ENCODE measurements around the gene MYOT. TPM values are rescaled to one million over a fixed set of nuclear protein-coding genes. Genes with fewer than 3 reads are reported as not detected.
"Not testable (repeated sequence)": the region's sequence is repeated elsewhere in the genome, so short reads cannot be mapped to it uniquely, and the experiment has no call there.

Gene MYOT
- total RNA-seq, 1 donor from 2014 or later: not detected

- Mint-ChIP-seq H3K27me3 (no peaks in the 10 kb centered on the region), H3K4me1 (ENCODE audit: low read depth) (no peaks in the 10 kb centered on the region), H3K36me3 (ENCODE audit: insufficient read depth) (no peaks in the 10 kb centered on the region), H3K4me3 (ENCODE audit: low read depth) (no peak overlapping the region), H3K9me3 (ENCODE audit: low read depth) (no peaks in the 10 kb centered on the region), H3K27ac (no peak overlapping the region)
- DNase-seq (ENCODE audit: low spot score, unreplicated experiment): no peak
- TF ChIP-seq CTCF (IDR thresholded peaks at IDR 0.05; ENCODE audit: unreplicated experiment): no peak
Measured at GRCh38 chr5:137847687-137848086, 20.0 kb upstream of the MYOT start.

GRCh38 chr5:137853165-137853564, 14.5 kb upstream of the MYOT start:
- not testable (repeated sequence) for H3K27ac Mint-ChIP-seq; DNase-seq (ENCODE audit: low spot score, unreplicated experiment); H3K4me1 Mint-ChIP-seq (ENCODE audit: low read depth); H3K4me3 Mint-ChIP-seq (ENCODE audit: low read depth); H3K36me3 Mint-ChIP-seq (ENCODE audit: insufficient read depth); H3K27me3 Mint-ChIP-seq; H3K9me3 Mint-ChIP-seq (ENCODE audit: low read depth)

GRCh38 chr5:137856201-137856600, 11.5 kb upstream of the MYOT start:
- no peaks in the 10 kb centered on the region for H3K36me3 Mint-ChIP-seq (ENCODE audit: insufficient read depth)
- no peaks in the 10 kb centered on the region for H3K9me3 Mint-ChIP-seq (ENCODE audit: low read depth)
- no peak for DNase-seq (ENCODE audit: low spot score, unreplicated experiment)
- no peak overlapping the region for H3K4me3 Mint-ChIP-seq (ENCODE audit: low read depth)
- peaks cover 5% of the 10 kb centered on the region for H3K4me1 Mint-ChIP-seq (ENCODE audit: low read depth)
- H3K27me3 Mint-ChIP-seq: no peaks in the 10 kb centered on the region
- no peak overlapping the region for H3K27ac Mint-ChIP-seq
- no peak for TF ChIP-seq CTCF (IDR thresholded peaks at IDR 0.05; ENCODE audit: unreplicated experiment)

GRCh38 chr5:137856916-137857862, 10.5 kb upstream of the MYOT start:
- no peak for TF ChIP-seq CTCF (IDR thresholded peaks at IDR 0.05; ENCODE audit: unreplicated experiment)
- no peaks in the 10 kb centered on the region for H3K36me3 Mint-ChIP-seq (ENCODE audit: insufficient read depth)
- no peaks in the 10 kb centered on the region for H3K9me3 Mint-ChIP-seq (ENCODE audit: low read depth)
- H3K27ac Mint-ChIP-seq: no peak overlapping the region
- DNase-seq (ENCODE audit: low spot score, unreplicated experiment): no peak
- H3K4me1 Mint-ChIP-seq (ENCODE audit: low read depth): peaks cover 5% of the 10 kb centered on the region
- no peaks in the 10 kb centered on the region for H3K27me3 Mint-ChIP-seq
- no peak overlapping the region for H3K4me3 Mint-ChIP-seq (ENCODE audit: low read depth)

- no peak for TF ChIP-seq CTCF (IDR thresholded peaks at IDR 0.05; ENCODE audit: unreplicated experiment)
- Mint-ChIP-seq H3K9me3 (ENCODE audit: low read depth) (no peaks in the 10 kb centered on the region), H3K4me3 (ENCODE audit: low read depth) (no peak overlapping the region), H3K36me3 (ENCODE audit: insufficient read depth) (no peaks in the 10 kb centered on the region), H3K27me3 (no peaks in the 10 kb centered on the region), H3K27ac (no peak overlapping the region), H3K4me1 (ENCODE audit: low read depth) (peaks cover 5% of the 10 kb centered on the region)
- no peak for DNase-seq (ENCODE audit: low spot score, unreplicated experiment)
Measured at GRCh38 chr5:137858223-137858916, 9.3 kb upstream of the MYOT start.

All from progenitor cell of endocrine pancreas (in vitro differentiated cells).